HG03521 (cell line): ENCODE measurements around the gene CLEC4D.
"Not testable (repeated sequence)": the region's sequence is repeated elsewhere in the genome, so short reads cannot be mapped to it uniquely, and the experiment has no call there.

Source experiments
- ATAC-seq: cut with Tn5 transposase; IDR thresholded peaks from one replicate; pipeline ENCODE4 v1.9.1; 2021; ENCODE audit warnings: mild to moderate bottlenecking, moderate library complexity; ENCODE audit not compliant: unreplicated experiment

Gene CLEC4D

GRCh38 chr12:8527250-8528130 is 14.2 kb downstream of the CLEC4D start:
- no peak for ATAC-seq

- ATAC-seq = no peak
These were observed 18.7 kb downstream of the CLEC4D start for GRCh38 chr12:8532045-8532444.

- ATAC-seq = not testable (repeated sequence)
These were observed 24.5 kb downstream of the CLEC4D start for GRCh38 chr12:8537820-8538219.

- not testable (repeated sequence) for ATAC-seq
These were observed 27.5 kb downstream of the CLEC4D start, which contains the start of gene CLEC4E for GRCh38 chr12:8540831-8541230. Gene CLEC4E (minus strand): TSS chr12:8540905. CDS start chr12:8540797, 108 bp downstream.

GRCh38 chr12:8541562-8541961 is 28.3 kb downstream of the CLEC4D start:
- no peak for ATAC-seq

- ATAC-seq = no peak
These were observed 31.0 kb downstream of the CLEC4D start for GRCh38 chr12:8544295-8544694.

GRCh38 chr12:8546591-8546990 is 33.3 kb downstream of the CLEC4D start:
- ATAC-seq = no peak

- no peak for ATAC-seq
These were observed 34.3 kb downstream of the CLEC4D start for GRCh38 chr12:8547645-8548044.

- no peak for ATAC-seq
These were observed 34.9 kb downstream of the CLEC4D start for GRCh38 chr12:8548192-8548591.

GRCh38 chr12:8549381-8549780 is 36.1 kb downstream of the CLEC4D start:
- no peak for ATAC-seq

GRCh38 chr12:8553088-8553627 is 39.9 kb downstream of the CLEC4D start:
- ATAC-seq = no peak

- ATAC-seq = no peak
These were observed 41.3 kb downstream of the CLEC4D start for GRCh38 chr12:8554451-8555195.

- ATAC-seq = no peak
These were observed 43.3 kb downstream of the CLEC4D start for GRCh38 chr12:8556531-8557097.

GRCh38 chr12:8559676-8560075 is 46.4 kb downstream of the CLEC4D start:
- no peak for ATAC-seq

- ATAC-seq = no peak
These were observed 47.7 kb downstream of the CLEC4D start for GRCh38 chr12:8561011-8561410.

GRCh38 chr12:8562310-8562709 is 49.0 kb downstream of the CLEC4D start:
- no peak for ATAC-seq

GRCh38 chr12:8563356-8563755 is 50.1 kb downstream of the CLEC4D start:
- ATAC-seq = no peak

- no peak for ATAC-seq
These were observed 51.4 kb downstream of the CLEC4D start for GRCh38 chr12:8564656-8565055.

GRCh38 chr12:8566052-8566451 is 52.7 kb downstream of the CLEC4D start:
- not testable (repeated sequence) for ATAC-seq

- no peak for ATAC-seq
These were observed 53.2 kb downstream of the CLEC4D start for GRCh38 chr12:8566525-8566924.
